GM19099 (cell line): ENCODE data around the gene IGF2BP3.

ENCODE experiments used
- POLR2A ChIP-seq: IDR thresholded peaks from 3 replicates; pipeline ENCODE4 v1.6.1; 2011; ENCODE audit warnings: low read depth; ENCODE audit not compliant: insufficient read length; ENCODE audit errors: extremely low read depth

The IGF2BP3 gene

GRCh38 chr7:23343806-23344475, 126.3 kb downstream of the IGF2BP3 start:
- TF ChIP-seq POLR2A = no peak

DNA sequence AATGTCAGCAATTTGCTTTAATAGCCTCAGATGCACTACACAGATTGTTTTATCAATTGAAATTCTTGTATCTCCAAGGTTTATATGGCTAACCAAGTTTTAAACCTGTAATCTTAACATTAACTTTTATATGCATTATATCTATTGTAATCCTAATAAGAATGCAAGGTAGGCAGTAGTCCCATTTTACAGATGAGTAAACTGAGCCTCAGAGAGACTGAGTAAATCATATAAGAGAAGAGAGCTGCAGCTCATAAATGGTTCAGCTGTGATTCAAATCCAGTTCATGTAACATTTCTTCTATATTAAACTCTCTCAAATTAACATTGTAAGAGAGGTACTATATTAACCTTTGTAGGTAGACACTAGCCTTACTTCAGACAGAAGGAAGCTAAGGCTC, 127.2 kb downstream of the IGF2BP3 start:
- TF ChIP-seq POLR2A = no peak

DNA sequence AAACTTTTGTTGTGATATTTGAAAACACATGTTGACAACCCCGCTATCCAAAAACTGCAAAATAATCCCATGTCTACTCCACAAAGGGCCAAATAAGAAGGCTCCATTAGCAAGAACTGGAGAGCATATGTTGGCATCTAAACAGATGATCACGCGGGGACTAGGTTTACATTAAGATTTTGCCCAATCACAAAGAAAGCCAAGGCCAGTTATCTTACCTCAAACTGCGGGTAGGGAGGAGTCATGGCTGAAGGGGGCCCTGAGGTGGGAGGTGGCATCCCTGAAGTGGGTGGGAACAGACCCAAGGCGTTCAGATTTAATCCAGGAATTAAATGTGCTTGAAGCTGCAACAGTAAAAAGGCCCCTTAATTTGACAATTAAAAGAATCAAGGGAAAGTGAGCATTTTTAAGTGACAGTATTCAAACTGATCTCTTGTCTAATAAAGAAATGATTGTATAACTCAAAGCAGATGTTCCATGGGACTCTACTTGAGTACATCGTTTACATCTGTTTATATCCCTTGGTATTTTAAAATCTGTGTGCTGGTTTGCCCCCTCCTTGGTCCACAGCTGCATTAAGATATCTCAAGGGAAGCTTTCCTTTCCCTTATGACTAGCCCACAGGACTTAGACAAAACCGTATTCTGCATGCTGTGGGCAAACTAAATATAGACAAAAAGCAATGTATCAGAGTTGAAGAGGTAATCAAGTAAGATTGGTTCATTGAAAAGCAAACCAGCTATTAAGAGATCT, 128.3 kb downstream of the IGF2BP3 start:
- no peak for TF ChIP-seq POLR2A

DNA sequence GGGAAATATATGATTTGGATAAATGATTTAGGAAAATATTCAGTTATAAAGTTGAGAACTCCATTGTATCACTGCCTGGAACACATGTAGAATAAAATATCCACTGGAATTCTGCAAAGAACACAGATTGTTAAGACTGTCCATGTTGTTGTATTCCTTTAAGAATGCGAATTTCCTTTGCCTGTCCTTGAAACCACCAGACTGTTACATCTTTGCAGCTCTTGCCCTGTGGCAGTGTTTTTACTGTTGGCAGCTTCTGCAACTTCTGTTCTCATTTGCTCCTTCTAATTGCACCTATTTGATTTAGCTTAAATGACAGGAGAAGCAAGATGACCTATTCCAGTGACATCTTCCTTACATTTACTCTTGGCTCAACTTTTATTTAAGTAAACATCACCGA, 131.4 kb downstream of the IGF2BP3 start:
- TF ChIP-seq POLR2A = no peak

DNA sequence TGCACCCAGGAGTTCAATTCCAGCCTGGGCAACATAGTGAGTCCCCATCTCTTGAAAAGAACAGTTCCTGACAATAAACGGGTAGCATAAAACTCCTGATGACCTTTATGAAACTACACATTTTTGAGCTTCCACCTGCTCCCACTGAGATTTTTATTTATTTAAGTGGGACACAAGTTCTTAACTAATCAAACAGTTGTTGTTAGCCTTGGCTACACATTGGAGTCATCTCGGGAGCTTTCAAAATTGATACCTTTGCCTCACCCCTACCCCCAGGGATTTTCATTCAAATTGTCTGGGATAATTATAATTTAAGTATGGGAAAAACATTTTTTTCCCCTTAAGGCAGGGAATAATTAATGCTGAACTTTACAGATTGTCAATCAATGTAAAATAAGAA, 131.9 kb downstream of the IGF2BP3 start:
- no peak for TF ChIP-seq POLR2A

- TF ChIP-seq POLR2A = no peak
Measured at GRCh38 chr7:23337374-23337773, 132.9 kb downstream of the IGF2BP3 start.

DNA sequence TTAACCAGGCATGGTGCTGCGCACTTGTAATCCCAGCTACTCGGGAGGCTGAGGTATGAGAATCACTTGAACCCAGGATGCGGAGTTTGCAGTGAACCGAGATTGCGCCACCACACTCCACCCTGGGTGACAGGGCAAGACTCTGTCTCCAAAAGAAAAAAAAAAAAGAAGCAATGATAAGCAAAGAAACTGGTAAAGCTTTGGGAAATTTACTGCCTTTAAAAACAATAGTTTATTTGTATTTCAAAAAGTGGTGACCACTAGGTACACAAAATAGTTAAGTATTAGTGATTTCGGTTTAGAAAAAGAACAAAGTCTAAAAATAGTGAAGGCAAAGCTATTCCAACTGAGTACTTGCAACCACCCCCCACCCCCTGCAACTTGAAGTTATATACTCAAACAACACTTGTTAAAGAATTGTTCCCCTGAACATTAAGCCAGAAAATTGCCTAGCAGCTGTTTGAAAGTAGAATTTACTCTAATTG, 133.4 kb downstream of the IGF2BP3 start:
- TF ChIP-seq POLR2A = no peak

DNA sequence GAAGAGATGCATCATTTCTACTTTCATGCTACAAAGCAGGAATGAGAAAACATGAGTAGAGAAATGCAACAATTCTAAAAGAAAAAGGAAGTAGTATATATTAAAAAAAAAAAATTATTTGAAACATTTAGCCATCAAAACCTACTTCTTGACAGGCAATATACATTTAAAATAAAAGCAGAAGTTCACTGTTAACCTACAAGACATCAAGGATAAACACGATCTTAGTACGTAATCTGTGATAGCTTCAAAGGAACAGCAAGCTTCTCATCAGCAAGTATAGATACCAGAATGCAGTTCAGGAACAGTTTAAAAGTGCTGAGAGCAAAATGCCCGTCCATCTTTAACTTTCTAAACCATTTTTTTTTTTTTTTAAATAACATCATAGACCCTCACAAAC, 134.2 kb downstream of the IGF2BP3 start:
- TF ChIP-seq POLR2A = no peak

GRCh38 chr7:23335621-23336020, 134.7 kb downstream of the IGF2BP3 start:
- no peak for TF ChIP-seq POLR2A

DNA sequence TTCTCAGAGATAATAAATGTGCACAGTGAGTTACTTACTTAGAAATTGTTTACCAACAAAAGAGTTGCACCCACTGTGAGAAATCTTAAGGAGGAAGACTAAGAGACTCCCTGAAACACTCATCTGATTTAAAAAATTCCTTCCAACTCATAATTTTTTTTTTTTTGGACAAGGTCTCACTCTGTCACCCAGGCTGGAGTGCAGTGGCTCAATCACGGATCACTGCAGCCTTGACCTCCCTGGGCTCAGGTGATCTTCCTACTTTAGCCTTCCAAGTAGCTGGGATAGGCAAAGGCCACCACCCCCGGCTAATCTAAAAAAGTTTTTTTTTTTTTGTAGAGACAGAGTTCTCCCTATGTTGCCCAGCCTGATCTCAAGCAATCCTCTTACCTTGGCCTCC, 135.2 kb downstream of the IGF2BP3 start:
- no peak for TF ChIP-seq POLR2A

- TF ChIP-seq POLR2A = no peak
Measured at GRCh38 chr7:23334482-23335056, 135.7 kb downstream of the IGF2BP3 start.

DNA sequence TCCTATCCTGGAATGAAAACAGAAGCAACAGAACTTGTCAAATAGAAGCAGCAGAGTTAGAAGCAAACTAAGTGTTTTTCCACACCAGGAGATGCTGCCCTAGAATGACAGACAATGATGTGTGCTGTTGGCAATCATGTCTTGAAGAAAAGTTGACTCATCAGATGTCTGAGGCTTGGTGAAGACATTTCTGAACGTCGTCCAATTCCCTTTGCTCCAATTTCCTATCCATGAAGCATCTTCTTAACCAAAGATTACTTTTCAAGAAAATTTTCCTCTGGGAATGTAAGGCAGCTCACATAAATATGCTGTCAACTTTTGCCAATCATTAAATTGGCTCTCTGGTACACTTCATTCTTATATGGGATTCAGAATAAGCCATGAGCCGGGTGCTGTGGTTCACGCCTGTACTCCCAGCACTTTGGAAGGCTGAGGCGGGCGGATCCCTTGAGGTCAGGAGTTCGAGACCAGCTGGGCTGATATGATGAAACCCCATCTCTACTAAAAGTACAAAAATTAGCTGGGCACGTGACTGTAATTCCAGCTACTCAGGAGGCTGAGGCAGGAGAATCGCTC, 136.5 kb downstream of the IGF2BP3 start:
- no peak for TF ChIP-seq POLR2A

- TF ChIP-seq POLR2A = no peak
Measured at GRCh38 chr7:23332910-23333612, 137.2 kb downstream of the IGF2BP3 start.

GRCh38 chr7:23332193-23332592, 138.1 kb downstream of the IGF2BP3 start:
- TF ChIP-seq POLR2A = no peak

GRCh38 chr7:23331132-23331531, 139.2 kb downstream of the IGF2BP3 start:
- no peak for TF ChIP-seq POLR2A
